GM23248 (cell line): Measurements from ENCODE around the gene SLC29A2. TPM values are rescaled to one million over a fixed set of nuclear protein-coding genes. Genes with fewer than 3 reads are reported as not detected.
A peak's percentile ranks its signal among the peaks of the same experiment; 100 is the strongest.

ENCODE experiments used
- DNase-seq: peaks from one replicate; pipeline ENCODE4 v3.0.0-alpha.2; 2015
- H2AFZ ChIP-seq: fragments of 200-600 bp; sonication (generic); 2 replicates; pipeline ENCODE4 v1.6.1; 2016; ENCODE audit warnings: antibody characterized with exemption
- H3F3A ChIP-seq: fragments of 200-600 bp; sonication (generic); 2 replicates; pipeline ENCODE4 v1.6.1; 2016; ENCODE audit warnings: mild to moderate bottlenecking, antibody characterized with exemption, mixed run types; ENCODE audit not compliant: insufficient read depth
- H3K27ac ChIP-seq: fragments of 200-600 bp; sonication (generic); 2 replicates; pipeline ENCODE4 v1.5.1; 2016; ENCODE audit warnings: mild to moderate bottlenecking
- H3K27me3 ChIP-seq: fragments of 200-600 bp; sonication (generic); replicated peaks from 2 replicates; pipeline ENCODE4 v1.6.1; 2016; ENCODE audit warnings: mild to moderate bottlenecking; ENCODE audit not compliant: insufficient read depth
- H3K36me3 ChIP-seq: fragments of 200-600 bp; sonication (generic); 2 replicates; pipeline ENCODE4 v1.6.1; 2016; ENCODE audit warnings: low read depth, mild to moderate bottlenecking
- H3K4me1 ChIP-seq: fragments of 200-600 bp; sonication (generic); 2 replicates; pipeline ENCODE4 v1.6.1; 2016; ENCODE audit warnings: mild to moderate bottlenecking; ENCODE audit not compliant: insufficient read depth
- H3K4me2 ChIP-seq: fragments of 200-600 bp; sonication (generic); one replicate; pipeline ENCODE4 v1.6.1; 2016; ENCODE audit warnings: mild to moderate bottlenecking; ENCODE audit not compliant: unreplicated experiment
- H3K4me3 ChIP-seq: fragments of 200-600 bp; sonication (generic); 2 replicates; pipeline ENCODE4 v1.5.1; 2016; ENCODE audit warnings: mild to moderate bottlenecking
- H3K79me2 ChIP-seq: fragments of 200-600 bp; sonication (generic); 2 replicates; pipeline ENCODE4 v1.6.1; 2016; ENCODE audit warnings: mild to moderate bottlenecking; ENCODE audit not compliant: insufficient read depth
- H3K9ac ChIP-seq: fragments of 200-600 bp; sonication (generic); 2 replicates; pipeline ENCODE4 v1.6.1; 2016; ENCODE audit warnings: mild to moderate bottlenecking
- H3K9me2 ChIP-seq: fragments of 200-600 bp; sonication (generic); 2 replicates; pipeline ENCODE4 v1.6.1; 2016; ENCODE audit warnings: mixed run types, mild to moderate bottlenecking, moderate library complexity; ENCODE audit not compliant: insufficient read depth
- H3K9me3 ChIP-seq: fragments of 200-600 bp; sonication (generic); one replicate; pipeline ENCODE4 v1.6.1; 2017; ENCODE audit warnings: low read depth
- H4K20me1 ChIP-seq: fragments of 200-600 bp; sonication (generic); 2 replicates; pipeline ENCODE4 v1.6.0; 2016; ENCODE audit not compliant: insufficient read depth
- EZH2 ChIP-seq: fragments of 200-600 bp; sonication (generic); IDR thresholded peaks from 2 replicates; pipeline ENCODE4 v1.6.1; 2018; ENCODE audit warnings: antibody characterized with exemption, mild to moderate bottlenecking; ENCODE audit not compliant: insufficient read depth, poor library complexity, severe bottlenecking
- EZH2phosphoT487 ChIP-seq: fragments of 200-600 bp; sonication (generic); IDR thresholded peaks from 2 replicates; pipeline ENCODE4 v1.6.1; 2018; ENCODE audit warnings: antibody characterized with exemption, moderate library complexity, mild to moderate bottlenecking, low read depth; ENCODE audit not compliant: insufficient read depth
- WGBS, 2 experiments: methylation state at CpG; one replicate each; pipeline ENCODE4 v1.1.6; 2015 to 2017; ENCODE audit warnings: low lambda C conversion rate in 2 of 2, low coverage in 1 of 2; ENCODE audit errors: missing lambda C conversion rate in 2 of 2; 5-methylcytosine and 5-hydroxymethylcytosine counted together
- in situ Hi-C: fragments of 300-500 bp; cut with MboI; formaldehyde crosslinking; loops from 2 replicates; pipeline ENCODE4 v1.15.0; 2020
- polyA plus RNA-seq: library from polyadenylated mRNA; unstranded; fragments of >200 nt; fragmentation: Nextera tagmentation; extraction: Ambion mirVana; gene quantifications from 2 replicates; pipeline ENCODE4 v1.2.1, GENCODE V29; 2016
- total RNA-seq: library from RNA; depleted of rRNA; stranded (reverse); fragments of >200 nt; shearing (Covaris generic); gene quantifications from 2 replicates; pipeline ENCODE4 v1.2.3, GENCODE V29; 2014

The SLC29A2 gene
- total and polyA plus RNA-seq, 2 experiments from 2014 or later, result not detected

DNA sequence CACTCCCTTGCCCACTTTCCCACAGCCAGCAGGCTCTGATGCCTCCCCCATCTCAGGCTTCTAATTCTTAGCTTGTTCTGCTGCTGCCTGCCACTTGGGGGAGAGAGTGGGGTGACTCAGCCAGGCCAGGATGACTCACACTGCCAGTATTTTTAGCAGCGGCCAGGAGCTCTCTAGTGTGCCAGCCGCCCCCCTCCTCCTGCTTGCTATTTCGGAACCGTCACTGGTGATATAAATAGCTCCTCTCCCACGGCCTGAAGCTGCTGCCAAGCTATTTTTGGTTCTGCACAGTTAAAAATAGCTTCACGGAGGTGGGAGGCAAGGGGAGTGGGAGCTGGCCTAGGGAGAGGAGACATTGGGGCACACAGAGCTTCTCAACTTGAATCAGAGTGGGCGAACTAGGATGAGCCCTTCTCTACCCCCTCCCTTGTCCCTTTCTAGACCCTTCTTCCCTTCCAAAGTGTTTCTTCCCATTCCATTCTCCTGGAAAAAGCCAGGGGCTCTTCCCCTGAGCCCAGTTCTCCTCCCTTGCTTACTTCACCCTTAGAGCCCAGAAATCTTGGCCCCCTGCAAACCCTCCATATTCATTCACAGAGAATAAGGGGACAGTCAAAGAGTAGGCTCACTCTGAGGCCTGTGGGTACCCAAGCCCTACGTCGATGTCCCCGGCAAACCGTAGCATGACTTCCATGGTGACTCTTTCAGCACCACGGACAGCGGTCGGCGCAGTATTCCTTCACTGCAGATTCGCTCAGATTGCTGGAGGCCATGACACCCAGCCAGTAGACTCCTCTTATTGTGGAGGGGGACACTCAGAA lies 46.8 kb upstream of the SLC29A2 start:
- H2AFZ ChIP-seq, result no peak overlapping the region
- peaks cover 24% of the 10 kb centered on the region for H3F3A ChIP-seq
- H3K4me1 ChIP-seq, result peaks cover 12% of the 10 kb centered on the region
- DNase-seq, result peak; percentile 99
- TF ChIP-seq EZH2phosphoT487 (no peak), EZH2 (no peak)
- H3K9me2 ChIP-seq, result no peaks in the 10 kb centered on the region
- in situ Hi-C loops, result no loop called here
- peak overlapping the region; percentile 57 for H3K27ac ChIP-seq
- no peaks in the 10 kb centered on the region for H4K20me1 ChIP-seq
- peak overlapping the region; percentile 1; the same call in 1 of the 2 replicates for H3K4me3 ChIP-seq
- no peak overlapping the region for H3K9ac ChIP-seq
- H3K79me2 ChIP-seq, result no peaks in the 10 kb centered on the region
- H3K27me3 ChIP-seq, result 0 out of 2 replicates have a peak, but pooled peaks cover 5% of the 10 kb centered on the region
- no peaks in the 10 kb centered on the region for H3K36me3 ChIP-seq
- no peaks in the 10 kb centered on the region for H3K9me3 ChIP-seq
- WGBS, 2 experiments, result 3 to 6% methylated on average over 15 to 16 of the region's 16 CpGs
- H3K4me2 ChIP-seq, result peak overlapping the region; percentile 50

DNA sequence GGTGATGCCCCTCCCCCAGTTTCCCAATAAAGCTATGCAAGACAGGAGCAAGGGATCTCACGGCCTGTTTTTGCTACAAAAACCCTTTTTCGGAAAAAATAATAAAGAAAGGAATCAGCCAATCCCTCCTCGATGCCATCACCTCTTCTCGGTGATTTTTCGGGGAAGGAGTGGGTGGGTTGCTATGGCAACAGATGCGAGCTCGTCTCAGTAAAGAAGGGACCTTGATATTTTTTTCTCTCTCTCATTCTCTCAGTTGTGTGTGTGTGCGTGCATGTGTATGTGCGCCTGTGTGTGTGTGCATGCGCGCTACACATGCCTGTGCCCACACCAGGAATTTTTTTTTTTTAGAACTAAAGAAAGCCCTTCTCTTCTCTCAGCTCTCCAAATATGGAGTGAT lies 45.4 kb upstream of the SLC29A2 start:
- H3K36me3 ChIP-seq, result no peaks in the 10 kb centered on the region
- H4K20me1 ChIP-seq, result no peaks in the 10 kb centered on the region
- no peak overlapping the region for H2AFZ ChIP-seq
- peaks cover 14% of the 10 kb centered on the region for H3F3A ChIP-seq
- no peak overlapping the region for H3K27ac ChIP-seq
- H3K4me2 ChIP-seq, result no peak overlapping the region
- 0 out of 2 replicates have a peak, but pooled peaks cover 5% of the 10 kb centered on the region for H3K27me3 ChIP-seq
- H3K9me3 ChIP-seq, result no peaks in the 10 kb centered on the region
- no peak overlapping the region for H3K4me3 ChIP-seq
- H3K9me2 ChIP-seq, result no peaks in the 10 kb centered on the region
- H3K4me1 ChIP-seq, result peaks cover 12% of the 10 kb centered on the region
- in situ Hi-C loops, result no loop called here
- no peak overlapping the region for H3K9ac ChIP-seq
- no peak for DNase-seq
- TF ChIP-seq EZH2 (no peak), EZH2phosphoT487 (no peak)
- WGBS, 2 experiments, result 68 to 72% methylated on average over 11 of the region's 11 CpGs
- H3K79me2 ChIP-seq, result no peaks in the 10 kb centered on the region

- no peak overlapping the region for H2AFZ ChIP-seq
- no peaks in the 10 kb centered on the region for H3K9me2 ChIP-seq
Observed at GRCh38 chr11:66415423-66415822, 43.9 kb upstream of the SLC29A2 start.

GRCh38 chr11:66414120-66414934 lies 42.8 kb upstream of the SLC29A2 start:
- H3K4me2 ChIP-seq, result no peak overlapping the region
- H3K9me3 ChIP-seq, result no peaks in the 10 kb centered on the region
- DNase-seq, result no peak
- TF ChIP-seq EZH2phosphoT487 (no peak), EZH2 (no peak)
- H3K36me3 ChIP-seq, result no peaks in the 10 kb centered on the region
- H3K79me2 ChIP-seq, result no peaks in the 10 kb centered on the region
- H2AFZ ChIP-seq, result no peak overlapping the region
- no peak overlapping the region for H3K27ac ChIP-seq
- no peak overlapping the region for H3K9ac ChIP-seq
- peaks cover 12% of the 10 kb centered on the region for H3K4me1 ChIP-seq
- 52 to 63% methylated on average over 12 of the region's 12 CpGs for WGBS, 2 experiments
- H3F3A ChIP-seq, result peaks cover 5% of the 10 kb centered on the region; the same call in 1 of the 2 replicates
- no peaks in the 10 kb centered on the region for H4K20me1 ChIP-seq
- H3K9me2 ChIP-seq, result no peaks in the 10 kb centered on the region
- no peak overlapping the region for H3K4me3 ChIP-seq
- no peaks in the 10 kb centered on the region for H3K27me3 ChIP-seq
- in situ Hi-C loops, result no loop called here

More at GRCh38 chr11:66415423-66415822, 43.9 kb upstream of the SLC29A2 start:
- Histone ChIP-seq H3K36me3 (no peaks in the 10 kb centered on the region), H3K9ac (no peak overlapping the region), H3K4me3 (no peak overlapping the region), H3K4me1 (peaks cover 12% of the 10 kb centered on the region), H3K4me2 (no peak overlapping the region), H3F3A (peaks cover 5% of the 10 kb centered on the region; the same call in 1 of the 2 replicates), H4K20me1 (no peaks in the 10 kb centered on the region), H3K27ac (no peak overlapping the region), H3K9me3 (no peaks in the 10 kb centered on the region), H3K27me3 (0 out of 2 replicates have a peak, but pooled peaks cover 4% of the 10 kb centered on the region), H3K79me2 (no peaks in the 10 kb centered on the region)
- WGBS, 2 experiments, result 37 to 45% methylated on average over 2 of the region's 2 CpGs
- in situ Hi-C loops, result no loop called here
- TF ChIP-seq EZH2phosphoT487, result no peak
- no peak for TF ChIP-seq EZH2
- no peak for DNase-seq
